K562 (cell line): ENCODE results near the gene NOL12. TPM values are rescaled to one million over a fixed set of nuclear protein-coding genes. Genes with fewer than 3 reads are reported as not detected.

Experiments used
- CBX8 ChIP-seq: fragments of 200-600 bp; sonication (generic); IDR thresholded peaks from 2 replicates; pipeline ENCODE4 v1.6.1; 2012; ENCODE audit warnings: borderline replicate concordance, mixed run types, low read depth, mild to moderate bottlenecking, moderate library complexity, mixed read lengths, low read length, control low read depth, inconsistent platforms; ENCODE audit not compliant: poor library complexity, severe bottlenecking; ENCODE audit errors: extremely low read depth
- ESRRA ChIP-seq: fragments of 450-650 bp; IDR thresholded peaks from 2 replicates; pipeline ENCODE4 v1.6.1; 2014; ENCODE audit warnings: low read depth, mild to moderate bottlenecking, moderate library complexity, borderline replicate concordance
- GATAD2B ChIP-seq: fragments of 450-650 bp; IDR thresholded peaks from 2 replicates; pipeline ENCODE4 v1.6.1; 2017; ENCODE audit warnings: mild to moderate bottlenecking, borderline replicate concordance
- LEF1 ChIP-seq: fragments of 450-650 bp; IDR thresholded peaks from 2 replicates; pipeline ENCODE4 v1.6.1; 2016; ENCODE audit warnings: mild to moderate bottlenecking
- NR4A1 ChIP-seq, 2 experiments: fragments of 250-450 bp in 1 of 2; fragments of 450-650 bp in 1 of 2; sonication (Bioruptor Pico) in 1 of 2; IDR thresholded peaks; 2 replicates each; pipeline versions ENCODE4 v1.4.0 to v1.6.1; 2016 to 2020; ENCODE audit warnings: mild to moderate bottlenecking in 2 of 2, missing compliant biosample characterization in 1 of 2, missing genetic modification characterization in 1 of 2, moderate library complexity in 1 of 2
- RHOXF2B ChIP-seq: fragments of 250-450 bp; sonication (Bioruptor Pico); conservative IDR thresholded peaks from 2 replicates; pipeline ENCODE4 v1.5.1; 2021
- SMC3 ChIP-seq: conservative IDR thresholded peaks from 2 replicates; pipeline ENCODE4 v1.6.1; 2011; ENCODE audit warnings: low read depth, low read length, improper control_type of control experiment; ENCODE audit not compliant: insufficient read depth
- TCF7 ChIP-seq: sonication (generic); IDR thresholded peaks from 2 replicates; pipeline ENCODE4 v1.6.1; 2016; ENCODE audit warnings: antibody characterized with exemption, borderline replicate concordance
- TFAP4 ChIP-seq: sonication (generic); formaldehyde crosslinking; IDR thresholded peaks from 2 replicates; pipeline ENCODE4 v1.8.0; 2022; ENCODE audit warnings: missing genetic modification reagents, mild to moderate bottlenecking, moderate library complexity, borderline replicate concordance
- UBTF ChIP-seq, 2 experiments: IDR thresholded peaks; 2 replicates each; pipeline ENCODE4 v1.6.1; 2012; ENCODE audit warnings: improper control_type of control experiment in 2 of 2, low read depth in 2 of 2, low read length in 2 of 2, borderline replicate concordance in 1 of 2
- ZBTB11 ChIP-seq, 3 experiments: fragments of 200-800 bp in 1 of 3; fragments of 250-450 bp in 1 of 3; fragments of 450-650 bp in 1 of 3; sonication (Bioruptor Pico) in 1 of 3; sonication (Bioruptor generic) in 1 of 3; formaldehyde crosslinking in 1 of 3; IDR thresholded peaks; 2 replicates each; pipeline versions ENCODE4 v1.6.1 to v1.8.0; 2016 to 2022; ENCODE audit warnings: mild to moderate bottlenecking in 2 of 3, missing genetic modification characterization in 2 of 3, missing compliant biosample characterization in 1 of 3, moderate library complexity in 1 of 3
- polyA plus RNA-seq, 8 experiments: library from polyadenylated mRNA; depleted of rRNA in 4 of 8; stranded (reverse) in 5 of 8; unstranded in 3 of 8; fragments of >200 nt; fragmentation: Nextera tagmentation in 2 of 8; fragmentation: Illumina TruSeq in 1 of 8; extraction: Ambion mirVana in 2 of 8; extraction: Trizol in 1 of 8; gene quantifications; 2 replicates each; pipeline versions ENCODE4 v1.2.1 to v1.2.3, GENCODE V29; 2011 to 2014; ENCODE audit warnings: inconsistent platforms in 1 of 8, missing spikeins in 1 of 8
- total RNA-seq, 7 experiments: library from RNA; depleted of rRNA in 6 of 7; stranded (reverse); fragments of >200 nt in 6 of 7; fragmentation: Illumina TruSeq in 2 of 7; extraction: Trizol in 2 of 7; gene quantifications; 2 replicates each; pipeline versions ENCODE4 v1.2.1 to v1.2.3, GENCODE V29; 2011 to 2021; ENCODE audit warnings: low replicate concordance in 1 of 7
- TF ChIP-seq, protein P1 (sequence below), 2 experiments: fragments of 450-650 bp in 1 of 2; IDR thresholded peaks; 2 replicates each; pipeline ENCODE4 v1.6.1; 2011 to 2017; ENCODE audit warnings: low read depth in 2 of 2, antibody characterized with exemption in 1 of 2, borderline replicate concordance in 1 of 2, low read length in 1 of 2, mild to moderate bottlenecking in 1 of 2, mixed read lengths in 1 of 2; ENCODE audit not compliant: control insufficient read depth in 1 of 2
- TF ChIP-seq, protein P2 (sequence below): fragments of 250-450 bp; sonication (Bioruptor Pico); IDR thresholded peaks from 2 replicates; pipeline ENCODE4 v1.5.1; 2021; ENCODE audit warnings: mild to moderate bottlenecking

The NOL12 gene
- total and polyA plus RNA-seq, 9 of the 15 experiments (the other 6 are each of a cell fraction or from before 2014, with no cell fraction given), result 2.8 to 40.9 (median 28.5) TPM

DNA sequence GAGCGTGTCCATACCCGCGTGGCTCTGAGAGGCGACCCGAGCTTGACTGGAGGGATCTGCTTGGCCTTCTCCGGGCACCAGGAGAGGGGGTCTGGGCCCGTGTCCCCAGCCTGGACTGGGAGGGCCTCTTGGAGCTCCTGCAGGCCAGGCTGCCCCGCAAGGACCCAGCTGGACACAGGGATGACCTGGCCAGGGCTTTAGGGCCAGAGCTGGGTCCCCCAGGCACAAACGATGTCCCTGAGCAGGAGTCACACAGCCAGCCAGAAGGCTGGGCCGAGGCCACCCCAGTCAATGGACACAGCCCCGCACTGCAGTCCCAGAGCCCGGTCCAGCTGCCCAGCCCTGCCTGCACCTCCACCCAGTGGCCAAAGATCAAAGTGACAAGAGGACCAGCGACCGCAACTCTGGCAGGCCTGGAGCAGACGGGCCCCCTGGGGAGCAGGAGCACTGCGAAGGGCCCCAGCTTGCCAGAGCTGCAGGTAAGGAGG lies 48.9 kb downstream of the NOL12 start (continued):
- TF ChIP-seq, protein P1, sequence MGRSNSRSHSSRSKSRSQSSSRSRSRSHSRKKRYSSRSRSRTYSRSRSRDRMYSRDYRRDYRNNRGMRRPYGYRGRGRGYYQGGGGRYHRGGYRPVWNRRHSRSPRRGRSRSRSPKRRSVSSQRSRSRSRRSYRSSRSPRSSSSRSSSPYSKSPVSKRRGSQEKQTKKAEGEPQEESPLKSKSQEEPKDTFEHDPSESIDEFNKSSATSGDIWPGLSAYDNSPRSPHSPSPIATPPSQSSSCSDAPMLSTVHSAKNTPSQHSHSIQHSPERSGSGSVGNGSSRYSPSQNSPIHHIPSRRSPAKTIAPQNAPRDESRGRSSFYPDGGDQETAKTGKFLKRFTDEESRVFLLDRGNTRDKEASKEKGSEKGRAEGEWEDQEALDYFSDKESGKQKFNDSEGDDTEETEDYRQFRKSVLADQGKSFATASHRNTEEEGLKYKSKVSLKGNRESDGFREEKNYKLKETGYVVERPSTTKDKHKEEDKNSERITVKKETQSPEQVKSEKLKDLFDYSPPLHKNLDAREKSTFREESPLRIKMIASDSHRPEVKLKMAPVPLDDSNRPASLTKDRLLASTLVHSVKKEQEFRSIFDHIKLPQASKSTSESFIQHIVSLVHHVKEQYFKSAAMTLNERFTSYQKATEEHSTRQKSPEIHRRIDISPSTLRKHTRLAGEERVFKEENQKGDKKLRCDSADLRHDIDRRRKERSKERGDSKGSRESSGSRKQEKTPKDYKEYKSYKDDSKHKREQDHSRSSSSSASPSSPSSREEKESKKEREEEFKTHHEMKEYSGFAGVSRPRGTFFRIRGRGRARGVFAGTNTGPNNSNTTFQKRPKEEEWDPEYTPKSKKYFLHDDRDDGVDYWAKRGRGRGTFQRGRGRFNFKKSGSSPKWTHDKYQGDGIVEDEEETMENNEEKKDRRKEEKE (IDR thresholded peaks at IDR 0.05; ENCODE audit: borderline replicate concordance in 1 of 2, control insufficient read depth in 1 of 2, low read depth in 2 of 2, low read length in 1 of 2), result no peak
- TF ChIP-seq SMC3 (peak; percentile 26; the same call in 1 of the 2 replicates), ZBTB11 (CRISPR knock-in tag; IDR thresholded peaks at IDR 0.05) (no peak), TFAP4 (CRISPR knock-in tag) (peak; percentile 83; the same call in 1 of the 2 replicates), NR4A1 (CRISPR knock-in tag; IDR thresholded peaks at IDR 0.05) (no peak), NR4A1 (tag; IDR thresholded peaks at IDR 0.05) (no peak), LEF1 (peak; percentile 82), CBX8 (no peak), TCF7 (peak; percentile 91), UBTF (IDR thresholded peaks at IDR 0.05; ENCODE audit: borderline replicate concordance in 1 of 2, low read depth in 2 of 2, low read length in 2 of 2) (peak in 1 of 2 experiments; percentile 32; a peak in 1 of 4 replicates), GATAD2B (no peak), ESRRA (peak; percentile 25; the same call in 1 of the 2 replicates), RHOXF2B (CRISPR knock-in tag) (no peak)
- TF ChIP-seq, protein P2, sequence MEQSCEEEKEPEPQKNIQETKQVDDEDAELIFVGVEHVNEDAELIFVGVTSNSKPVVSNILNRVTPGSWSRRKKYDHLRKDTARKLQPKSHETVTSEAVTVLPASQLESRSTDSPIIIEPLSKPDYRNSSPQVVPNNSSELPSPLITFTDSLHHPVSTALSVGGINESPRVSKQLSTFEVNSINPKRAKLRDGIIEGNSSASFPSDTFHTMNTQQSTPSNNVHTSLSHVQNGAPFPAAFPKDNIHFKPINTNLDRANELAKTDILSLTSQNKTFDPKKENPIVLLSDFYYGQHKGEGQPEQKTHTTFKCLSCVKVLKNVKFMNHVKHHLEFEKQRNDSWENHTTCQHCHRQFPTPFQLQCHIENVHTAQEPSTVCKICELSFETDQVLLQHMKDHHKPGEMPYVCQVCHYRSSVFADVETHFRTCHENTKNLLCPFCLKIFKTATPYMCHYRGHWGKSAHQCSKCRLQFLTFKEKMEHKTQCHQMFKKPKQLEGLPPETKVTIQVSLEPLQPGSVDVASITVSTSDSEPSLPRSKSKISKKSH (CRISPR knock-in tag), result no peak
